Lower leg skin (tissue), 3 donors: ENCODE results near the gene DOCK9.

Experiments used
- CTCF ChIP-seq, 3 donors: fragments of 450-650 bp; IDR thresholded peaks; one replicate each; pipeline ENCODE4 v1.5.1; 2016; ENCODE audit warnings: antibody characterized with exemption in 3 of 3, mild to moderate bottlenecking in 3 of 3, moderate library complexity in 2 of 3
- POLR2A ChIP-seq, 2 donors: fragments of 450-650 bp; IDR thresholded peaks; one replicate each; pipeline ENCODE4 v1.6.1; 2016 to 2017; ENCODE audit warnings: antibody characterized with exemption in 2 of 2, mild to moderate bottlenecking in 1 of 2, moderate library complexity in 1 of 2

DNA sequence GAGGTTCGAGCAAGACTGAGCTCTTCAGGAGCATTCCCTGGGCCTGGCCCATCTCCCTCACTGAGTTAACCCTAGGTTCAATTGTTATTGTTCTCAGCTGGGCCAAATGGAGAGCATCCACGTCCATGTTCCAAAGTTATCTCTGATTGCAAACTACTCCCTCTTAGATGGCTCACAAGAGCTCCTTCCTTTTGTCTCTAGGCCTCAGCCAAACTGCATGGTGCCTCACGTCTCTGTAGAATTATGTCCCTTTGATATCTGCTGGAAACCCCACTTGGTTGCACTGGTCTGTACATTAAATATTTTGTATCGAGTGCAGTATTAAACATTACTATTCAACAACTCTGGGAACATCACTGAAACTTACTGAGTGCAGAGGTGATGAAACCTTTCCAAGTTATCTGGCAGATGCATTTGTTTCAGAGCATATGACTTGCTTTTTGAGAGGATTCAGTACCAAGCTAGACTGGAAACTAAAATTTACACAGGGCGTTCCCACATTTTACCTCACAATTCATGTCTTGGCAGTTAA, 38.1 kb downstream of the DOCK9 start:
- TF ChIP-seq POLR2A (IDR thresholded peaks at IDR 0.05) (no peak), CTCF (IDR thresholded peaks at IDR 0.05) (no peak)
